Left lung (tissue), 10 donors: ENCODE data around the gene CGAS. TPM values are rescaled to one million over a fixed set of nuclear protein-coding genes. Genes with fewer than 3 reads are reported as not detected.

Experiments
- ATAC-seq: fragments of 200-7000 bp; cut with Tn5 transposase; one replicate; pipeline ENCODE4 v1.9.1; 2020; ENCODE audit warnings: moderate library complexity
- DNase-seq, 4 donors: peaks; one replicate each; pipeline ENCODE4 v3.0.0-alpha.2; 2013 to 2020
- H3K27ac ChIP-seq, 2 donors: fragments of 200-600 bp; sonication (generic) in 1 of 2; one replicate each; pipeline versions ENCODE4 v1.5.0 to v1.8.0; 2020 to 2021
- H3K27me3 ChIP-seq, 2 donors: fragments of 200-600 bp; sonication (generic) in 1 of 2; one replicate each; pipeline versions ENCODE4 v1.5.0 to v1.8.0; 2020 to 2021
- H3K36me3 ChIP-seq, 2 donors: fragments of 200-600 bp; sonication (generic) in 1 of 2; one replicate each; pipeline versions ENCODE4 v1.5.0 to v1.8.0; 2020 to 2021
- H3K4me1 ChIP-seq, 2 donors: fragments of 200-600 bp; one replicate each; pipeline ENCODE4 v1.8.0; 2021
- H3K4me3 ChIP-seq, 2 donors: fragments of 200-600 bp; sonication (generic) in 1 of 2; one replicate each; pipeline versions ENCODE4 v1.5.0 to v1.8.0; 2020 to 2021; ENCODE audit warnings: mild to moderate bottlenecking in 1 of 2
- H3K9me3 ChIP-seq, 2 donors: fragments of 200-600 bp; sonication (generic) in 1 of 2; one replicate each; pipeline versions ENCODE4 v1.5.0 to v1.8.0; 2020 to 2021
- CTCF ChIP-seq, 2 donors: fragments of 200-600 bp; sonication (generic) in 1 of 2; IDR thresholded peaks; one replicate each; pipeline versions ENCODE4 v1.5.0 to v1.8.0; 2021; ENCODE audit warnings: antibody characterized with exemption in 2 of 2
- intact Hi-C, 2 donors: fragments of 100-400 bp; cut with DNase I; formaldehyde crosslinking; loops; one replicate each; pipeline versions ENCODE4 v1.11.2 to v1.14.2; 2022
- polyA plus RNA-seq, 6 donors: library from polyadenylated mRNA; unstranded; fragments of 120-200 nt; gene quantifications; one replicate each; pipeline ENCODE4 v1.2.1, GENCODE V29; 2013; ENCODE audit not compliant: insufficient read length in 6 of 6
- total RNA-seq, 2 donors: library from RNA; stranded (reverse); fragmentation: NEBNext Ultra II Directional; extraction: Animal tissue kit (Norgen Biotek cat#: 25700); gene quantifications; one replicate each; pipeline ENCODE4 v1.2.1, GENCODE V29; 2021
- donor health status: DM: no; HTN: yes; CAD: no.
- donor health status: DM: no; HTN: no; CAD: no.

The CGAS gene
- total and polyA plus RNA-seq, 8 donors, result 6.0 to 11.8 (median 6.9) TPM

- intact Hi-C loops, result no loop called here
These were observed 74.9 kb downstream of the CGAS start for GRCh38 chr6:73377225-73377624.

GRCh38 chr6:73375216-73375615, 76.9 kb downstream of the CGAS start:
- DNase-seq (no peak), ATAC-seq (no peak)
- TF ChIP-seq CTCF (IDR thresholded peaks at IDR 0.05), result no peak
- Histone ChIP-seq H3K4me1 (no peaks in the 10 kb centered on the region), H3K9me3 (peaks cover 0 to 20% of the 10 kb centered on the region in 2 donors), H3K27ac (no peak overlapping the region), H3K4me3 (no peak overlapping the region), H3K36me3 (no peaks in the 10 kb centered on the region), H3K27me3 (no peaks in the 10 kb centered on the region)
- intact Hi-C loops, result no loop called here

More at GRCh38 chr6:73377225-73377624, 74.9 kb downstream of the CGAS start:
- Histone ChIP-seq H3K4me3 (no peak overlapping the region), H3K27ac (no peak overlapping the region), H3K27me3 (no peaks in the 10 kb centered on the region), H3K9me3 (peaks cover 0 to 5% of the 10 kb centered on the region in 2 donors), H3K36me3 (no peaks in the 10 kb centered on the region), H3K4me1 (no peaks in the 10 kb centered on the region)
- DNase-seq, result no peak
- ATAC-seq, result no peak
- no peak for TF ChIP-seq CTCF (IDR thresholded peaks at IDR 0.05)

Other genes starting within 250 kb of the CGAS start
- gene KHDC1L, start 226.8 kb downstream of the CGAS start, total RNA-seq, result not detected
- 1 to 10 TPM in 2 of 6 donors, under 1 TPM in 4; 0.24 to 1.2 (median 0.88) TPM for gene KHDC1L, start 226.8 kb downstream of the CGAS start, polyA plus RNA-seq
- gene KHDC1, start 189.1 kb downstream of the CGAS start, total RNA-seq, result 1 to 10 TPM; 1.9 to 2.4 TPM
- gene KHDC1, start 189.1 kb downstream of the CGAS start, polyA plus RNA-seq, result 10 to 100 TPM; 11.7 to 13.5 (median 12.4) TPM
- gene DPPA5, start 98.0 kb downstream of the CGAS start, total RNA-seq, result not detected
- gene DPPA5, start 98.0 kb downstream of the CGAS start, polyA plus RNA-seq, result not detected
- not detected for gene KHDC3L, start 89.6 kb downstream of the CGAS start, total RNA-seq
- gene KHDC3L, start 89.6 kb downstream of the CGAS start, polyA plus RNA-seq, result under 1 TPM in 3 of 6 donors, not detected in 3; 0.13 to 0.23 (median 0.18) TPM
- under 1 TPM; 0.38 to 0.71 TPM for gene OOEP, start 82.4 kb downstream of the CGAS start, total RNA-seq
- under 1 TPM in 4 of 6 donors, not detected in 2; 0.21 to 0.35 (median 0.24) TPM for gene OOEP, start 82.4 kb downstream of the CGAS start, polyA plus RNA-seq
- gene DDX43, start 57.5 kb downstream of the CGAS start, total RNA-seq, result 1 to 10 TPM; 1.2 to 1.5 TPM
- 1 to 10 TPM in 4 of 6 donors, under 1 TPM in 2; 0.27 to 1.5 (median 1.1) TPM for gene DDX43, start 57.5 kb downstream of the CGAS start, polyA plus RNA-seq
- 10 to 100 TPM; 18.9 to 27.3 TPM for gene MTO1, start 9.4 kb upstream of the CGAS start, total RNA-seq
- 10 to 100 TPM; 30.0 to 40.7 (median 34.4) TPM for gene MTO1, start 9.4 kb upstream of the CGAS start, polyA plus RNA-seq
- gene EEF1A1, start 68.7 kb upstream of the CGAS start, total RNA-seq, result 1,000 to 10,000 TPM; 7,825 to 9,246 TPM
- over 10,000 TPM; 23,165 to 26,911 (median 24,722) TPM for gene EEF1A1, start 68.7 kb upstream of the CGAS start, polyA plus RNA-seq
- 10 to 100 TPM; 24.8 to 27.8 TPM for gene SLC17A5, start 201.7 kb upstream of the CGAS start, total RNA-seq
- gene SLC17A5, start 201.7 kb upstream of the CGAS start, polyA plus RNA-seq, result 10 to 100 TPM in 3 of 6 donors, 1 to 10 TPM in 3; 8.7 to 11.1 (median 9.9) TPM
- gene CD109, start 243.9 kb upstream of the CGAS start, total RNA-seq, result 10 to 100 TPM; 13.8 to 17.7 TPM
- gene CD109, start 243.9 kb upstream of the CGAS start, polyA plus RNA-seq, result 10 to 100 TPM; 19.4 to 27.8 (median 21.4) TPM